Measurements from ENCODE around the gene SFI1.

- TF ChIP-seq CTCF (conservative IDR thresholded peaks at IDR 0.05), result no peak
- no peak for TF ChIP-seq ZFX (IDR thresholded peaks at IDR 0.05)
These were observed 135.1 kb downstream of the SFI1 start for GRCh38 chr22:31631436-31631835.

Data from C4-2B (cell line).